ENCODE measurements around the gene PTPN14. TPM values are rescaled to one million over a fixed set of nuclear protein-coding genes. Genes with fewer than 3 reads are reported as not detected.

PTPN14 gene
- total and polyA plus RNA-seq, 2 of the 8 experiments (the other 6 are each of a cell fraction or from before 2014, with no cell fraction given): 14.4 to 93.6 TPM

- H3K9ac ChIP-seq (replicated peaks in 1 of 4; ENCODE audit: extremely low read depth in 1 of 4, low read depth in 3 of 4, low read length in 3 of 4): peak overlapping the region in 1 of 4 experiments; percentile 34; a peak in 1 of 7 replicates
- no peak overlapping the region for H2AFZ ChIP-seq (ENCODE audit: low read length)
- no peak overlapping the region for H2BK5ac ChIP-seq (ENCODE audit: low read depth, low read length)
- H3K79me1 ChIP-seq (ENCODE audit: low read depth, low read length): peaks cover 5% of the 10 kb centered on the region; the same call in 1 of the 2 replicates
- H3K4me1 ChIP-seq (replicated peaks in 1 of 4; ENCODE audit: control insufficient read depth in 3 of 4, insufficient read depth in 4 of 4, low read length in 3 of 4): peaks cover 0 to 11% (median 8%) of the 10 kb centered on the region in 4 experiments; a peak in 4 of 7 replicates
- H4K8ac ChIP-seq (ENCODE audit: extremely low read depth, insufficient read depth, low read length): no peak overlapping the region
- H4K91ac ChIP-seq (replicated peaks; ENCODE audit: insufficient read length, low read length): no peak overlapping the region
- no peak overlapping the region for H2AK5ac ChIP-seq (ENCODE audit: low read depth, low read length)
- H2BK20ac ChIP-seq (ENCODE audit: low read length): no peak overlapping the region
- H3K4me2 ChIP-seq (ENCODE audit: insufficient read depth in 1 of 2, low read depth in 2 of 2, low read length in 2 of 2): no peak overlapping the region
- no peaks in the 10 kb centered on the region for H3K27me3 ChIP-seq (replicated peaks in 1 of 4; ENCODE audit: control insufficient read depth in 3 of 4, extremely low read depth in 1 of 4, insufficient read depth in 3 of 4, low read length in 3 of 4)
- H4K20me1 ChIP-seq (replicated peaks in 1 of 2; ENCODE audit: control insufficient read depth in 1 of 2, insufficient read depth in 2 of 2, low read length in 2 of 2): peaks cover 4 to 9% of the 10 kb centered on the region in 2 experiments
- no peaks in the 10 kb centered on the region for H3K9me3 ChIP-seq (ENCODE audit: insufficient read depth in 2 of 2, low read depth in 1 of 2, low read length in 1 of 2)
- no peak overlapping the region for H2BK120ac ChIP-seq (replicated peaks; ENCODE audit: low read depth, low read length)
- no peak overlapping the region for H3K56ac ChIP-seq (replicated peaks; ENCODE audit: insufficient read length, low read depth, low read length)
- H3K79me2 ChIP-seq (ENCODE audit: control insufficient read depth in 1 of 2, insufficient read depth in 2 of 2, low read length in 2 of 2): peaks cover 3 to 93% of the 10 kb centered on the region in 2 experiments
- FAIRE-seq: no peak
- no peak overlapping the region for H4K5ac ChIP-seq (ENCODE audit: insufficient read length, low read depth, low read length)
- H3K18ac ChIP-seq (ENCODE audit: extremely low read depth, low read length): no peak overlapping the region
- DNase-seq (ENCODE audit: low read depth in 1 of 2, low spot score in 2 of 2): no peak
- H3K14ac ChIP-seq (ENCODE audit: insufficient read length): no peak overlapping the region
- no peaks in the 10 kb centered on the region for H3K36me3 ChIP-seq (ENCODE audit: control insufficient read depth in 2 of 4, insufficient read depth in 4 of 4, low read length in 3 of 4)
- no peak overlapping the region for H3K23ac ChIP-seq (ENCODE audit: insufficient read length)
- H3K23me2 ChIP-seq (ENCODE audit: low read depth, low read length): no peaks in the 10 kb centered on the region
- POLR2A ChIA-PET (ENCODE audit: partially characterized antibody): interaction anchor here (1.2 kb wide), 1 partner anchor 52 kb away, joined by 6 read pairs; the partner anchor contains the start of gene PTPN14
- H3K27ac ChIP-seq (ENCODE audit: low read depth, low read length): no peak overlapping the region
- CTCF ChIA-PET (ENCODE audit: partially characterized antibody): interaction anchor here (0.7 to 1.5 kb wide), 4 partner anchors 29 to 298 kb away, joined by 3 to 7 read pairs (median 4); no protein-coding TSS in a partner anchor
- no peak overlapping the region for H3K4me3 ChIP-seq (ENCODE audit: extremely low read depth in 1 of 4, insufficient read depth in 2 of 4, low read depth in 3 of 4, low read length in 4 of 4)
- no peak overlapping the region for H2BK15ac ChIP-seq (ENCODE audit: low read length)
- H2BK12ac ChIP-seq (ENCODE audit: low read depth, low read length): no peak overlapping the region
- 76% methylated on average over 4 of the region's 4 CpGs; no CpG with 5 or more reads in 1 of the 2 experiments for WGBS, 2 experiments (ENCODE audit: extremely low coverage in 1 of 2, insufficient coverage in 1 of 2, insufficient read length in 1 of 2, insufficient replicate concordance in 2 of 2, low coverage in 1 of 2, low lambda C conversion rate in 2 of 2, missing lambda C conversion rate in 1 of 2)
- H3K4ac ChIP-seq (replicated peaks; ENCODE audit: insufficient read length, low read depth, low read length): no peak overlapping the region
- TF ChIP-seq TAF7 (optimal IDR thresholded peaks at IDR 0.05; ENCODE audit: borderline replicate concordance, low read depth, low read length): no peak
Observed at GRCh38 chr1:214500340-214501055, 50.9 kb downstream of the PTPN14 start.
